ENCODE measurements around the gene LINGO3.

GRCh38 chr19:2328401-2329148 is 20.6 kb upstream of the LINGO3 start, which contains the start of the genes LSM7 and SPPL2B:
- TF ChIP-seq POLR2A (IDR thresholded peaks at IDR 0.05) (peak in 1 of 2 donors; percentile 48), CTCF (IDR thresholded peaks at IDR 0.05) (no peak)
